Upper lobe of left lung (tissue), 6 donors: ENCODE results near the gene C19orf38. TPM values are rescaled to one million over a fixed set of nuclear protein-coding genes. Genes with fewer than 3 reads are reported as not detected.

Experiments
- ATAC-seq, 2 donors: fragments of 200-7000 bp; cut with Tn5 transposase; one replicate each; pipeline ENCODE4 v1.9.1; 2022; ENCODE audit warnings: mild to moderate bottlenecking in 2 of 2, moderate library complexity in 2 of 2; ENCODE audit not compliant: low FRiP score in 2 of 2
- DNase-seq, 2 donors: peaks; one replicate each; pipeline ENCODE4 v3.0.0-alpha.2; 2019 to 2020
- H3K27ac ChIP-seq, 4 donors: fragments of 200-600 bp; sonication (generic); one replicate each; pipeline ENCODE4 v1.5.1; 2016 to 2019
- H3K27me3 ChIP-seq, 4 donors: fragments of 200-600 bp; sonication (generic); one replicate each; pipeline ENCODE4 v1.5.1; 2017 to 2019
- H3K36me3 ChIP-seq, 4 donors: fragments of 200-600 bp; sonication (generic); one replicate each; pipeline ENCODE4 v1.5.1; 2016 to 2019
- H3K4me1 ChIP-seq, 4 donors: fragments of 200-600 bp; sonication (generic); one replicate each; pipeline ENCODE4 v1.5.1; 2018 to 2019
- H3K4me3 ChIP-seq, 4 donors: fragments of 200-600 bp; sonication (generic); one replicate each; pipeline ENCODE4 v1.5.1; 2017 to 2019; ENCODE audit warnings: mild to moderate bottlenecking in 2 of 4, moderate library complexity in 1 of 4
- H3K9me3 ChIP-seq, 4 donors: fragments of 200-600 bp; sonication (generic); one replicate each; pipeline ENCODE4 v1.5.1; 2018 to 2019
- EP300 ChIP-seq, 4 donors: sonication (generic); formaldehyde crosslinking; IDR thresholded peaks; one replicate each; pipeline ENCODE4 v1.5.1; 2017; ENCODE audit warnings: antibody characterized with exemption in 4 of 4, control low read depth in 2 of 4
- POLR2A ChIP-seq, 4 donors: fragments of 450-650 bp; IDR thresholded peaks; one replicate each; pipeline ENCODE4 v1.5.1; 2016 to 2017; ENCODE audit warnings: antibody characterized with exemption in 4 of 4, mild to moderate bottlenecking in 2 of 4
- POLR2AphosphoS5 ChIP-seq, 2 donors: sonication (generic); formaldehyde crosslinking; IDR thresholded peaks; one replicate each; pipeline ENCODE4 v1.5.1; 2017; ENCODE audit warnings: antibody characterized with exemption in 2 of 2
- WGBS, 2 donors: methylation state at CpG; one replicate each; pipeline ENCODE4 v1.1.5; 2017 to 2018; 5-methylcytosine and 5-hydroxymethylcytosine counted together
- total RNA-seq, 6 donors: library from RNA; depleted of rRNA in 4 of 6; stranded (reverse); fragments of >200 nt in 4 of 6; gene quantifications; one replicate each; pipeline versions ENCODE4 v1.1.0 to v1.2.1, GENCODE V29; 2016 to 2021
- TF ChIP-seq, protein P1 (sequence below), 6 experiments: fragments of 450-650 bp in 4 of 6; fragments of 200-600 bp in 2 of 6; sonication (generic) in 2 of 6; IDR thresholded peaks; one replicate each; pipeline ENCODE4 v1.5.1; 2016 to 2019; ENCODE audit warnings: antibody characterized with exemption in 6 of 6
- donor health status: DM: no; HTN: no; CAD: no; lungs with moderate emphysema.
- donor health status: DM: no; HTN: yes; CAD: no; lungs with severe emphysema.

The C19orf38 gene
- total RNA-seq, 6 donors from 2014 or later, result 2.8 to 26.2 (median 6.8) TPM

DNA sequence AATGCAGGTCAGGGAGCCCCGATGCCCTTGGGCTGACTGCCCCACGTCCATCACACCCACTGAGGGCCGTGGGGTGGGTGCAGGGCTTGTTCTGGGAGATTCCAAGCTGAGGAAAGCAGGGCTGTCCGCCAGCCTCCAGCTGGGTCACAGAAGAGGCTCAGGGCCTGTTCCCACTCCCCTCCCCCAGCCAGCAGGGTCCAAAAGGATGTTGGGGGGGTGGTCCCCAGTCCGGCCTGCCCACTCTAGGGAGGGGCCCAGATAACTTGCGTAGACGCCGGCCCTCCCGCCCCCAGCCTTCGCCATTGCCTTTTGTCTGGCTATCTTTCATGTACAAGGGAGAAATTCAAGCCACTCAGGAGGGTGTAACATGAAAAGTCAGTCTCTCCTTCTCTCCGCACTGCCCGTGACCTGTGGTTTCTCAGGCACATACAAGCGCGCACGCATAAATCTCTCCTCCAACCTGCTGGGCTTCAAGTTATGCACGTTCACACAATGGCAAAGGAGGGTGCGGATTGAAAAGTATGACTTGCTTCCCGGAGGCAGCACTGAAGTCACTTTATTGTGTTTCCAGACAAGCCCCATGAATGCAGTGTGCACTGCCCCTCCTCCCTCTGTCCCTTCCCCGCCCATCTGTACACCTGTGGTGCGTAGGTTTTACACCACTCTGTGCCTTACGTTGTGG lies 43.3 kb downstream of the C19orf38 start:
- Histone ChIP-seq H3K27ac (peak overlapping the region in 1 of 4 donors; percentile 40), H3K4me1 (peaks cover 3 to 14% (median 11%) of the 10 kb centered on the region in 4 donors), H3K36me3 (no peaks in the 10 kb centered on the region), H3K27me3 (no peaks in the 10 kb centered on the region), H3K9me3 (no peaks in the 10 kb centered on the region), H3K4me3 (no peak overlapping the region)
- 76 to 78% methylated on average over 17 to 21 of the region's 21 CpGs for WGBS, 2 donors
- peak in 1 of 2 donors; percentile 75 for DNase-seq
- ATAC-seq, result peak in 1 of 2 donors; percentile 27
- TF ChIP-seq, protein P1, sequence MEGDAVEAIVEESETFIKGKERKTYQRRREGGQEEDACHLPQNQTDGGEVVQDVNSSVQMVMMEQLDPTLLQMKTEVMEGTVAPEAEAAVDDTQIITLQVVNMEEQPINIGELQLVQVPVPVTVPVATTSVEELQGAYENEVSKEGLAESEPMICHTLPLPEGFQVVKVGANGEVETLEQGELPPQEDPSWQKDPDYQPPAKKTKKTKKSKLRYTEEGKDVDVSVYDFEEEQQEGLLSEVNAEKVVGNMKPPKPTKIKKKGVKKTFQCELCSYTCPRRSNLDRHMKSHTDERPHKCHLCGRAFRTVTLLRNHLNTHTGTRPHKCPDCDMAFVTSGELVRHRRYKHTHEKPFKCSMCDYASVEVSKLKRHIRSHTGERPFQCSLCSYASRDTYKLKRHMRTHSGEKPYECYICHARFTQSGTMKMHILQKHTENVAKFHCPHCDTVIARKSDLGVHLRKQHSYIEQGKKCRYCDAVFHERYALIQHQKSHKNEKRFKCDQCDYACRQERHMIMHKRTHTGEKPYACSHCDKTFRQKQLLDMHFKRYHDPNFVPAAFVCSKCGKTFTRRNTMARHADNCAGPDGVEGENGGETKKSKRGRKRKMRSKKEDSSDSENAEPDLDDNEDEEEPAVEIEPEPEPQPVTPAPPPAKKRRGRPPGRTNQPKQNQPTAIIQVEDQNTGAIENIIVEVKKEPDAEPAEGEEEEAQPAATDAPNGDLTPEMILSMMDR (IDR thresholded peaks at IDR 0.05), result no peak
- TF ChIP-seq EP300 (IDR thresholded peaks at IDR 0.05) (no peak), POLR2A (IDR thresholded peaks at IDR 0.05) (no peak), POLR2AphosphoS5 (IDR thresholded peaks at IDR 0.05) (no peak)

DNA sequence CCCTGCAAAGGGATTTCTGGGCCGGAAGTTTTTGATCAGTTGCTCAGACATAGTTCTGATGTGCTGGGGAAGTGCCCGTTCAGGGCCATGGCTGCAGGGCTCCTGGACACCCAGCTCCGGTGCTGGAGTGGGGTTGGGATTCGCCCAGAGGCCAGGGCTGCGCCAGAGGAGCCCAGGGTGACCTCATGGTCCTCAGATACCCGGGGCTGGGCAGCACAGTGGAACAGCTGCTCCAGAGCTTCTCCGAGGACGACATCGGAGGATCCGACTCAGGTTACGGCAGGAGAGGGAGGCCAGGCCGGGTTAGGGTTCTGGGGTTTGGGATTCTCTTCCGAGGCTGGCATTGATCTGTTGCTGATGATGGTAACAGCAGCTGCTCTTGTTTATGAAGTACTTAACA lies 44.0 kb downstream of the C19orf38 start:
- Histone ChIP-seq H3K27me3 (no peaks in the 10 kb centered on the region), H3K9me3 (no peaks in the 10 kb centered on the region), H3K36me3 (no peaks in the 10 kb centered on the region), H3K27ac (no peak overlapping the region), H3K4me3 (no peak overlapping the region), H3K4me1 (peaks cover 9 to 18% (median 16%) of the 10 kb centered on the region in 4 donors)
- ATAC-seq (no peak), DNase-seq (no peak)
- WGBS, 2 donors, result 88 to 100% methylated on average over 4 to 13 of the region's 13 CpGs
- TF ChIP-seq POLR2A (IDR thresholded peaks at IDR 0.05), result no peak
- no peak for TF ChIP-seq POLR2AphosphoS5 (IDR thresholded peaks at IDR 0.05)
- TF ChIP-seq, protein P1 (IDR thresholded peaks at IDR 0.05), result no peak
- TF ChIP-seq EP300 (IDR thresholded peaks at IDR 0.05), result no peak

DNA sequence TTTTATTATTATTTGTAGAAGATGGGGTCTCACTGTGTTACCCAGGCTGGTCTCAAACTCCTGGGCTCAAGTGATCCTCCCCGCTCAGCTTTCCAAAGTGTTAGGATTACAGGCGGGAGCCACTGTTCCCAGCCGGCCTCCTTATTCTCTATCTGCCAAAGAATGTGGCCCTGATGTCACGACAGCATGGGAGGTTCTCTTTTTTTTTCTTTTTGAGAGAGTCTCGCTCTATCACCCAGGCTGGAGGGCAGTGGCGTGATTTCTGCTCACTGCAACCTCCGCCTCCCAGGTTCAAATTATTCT lies 46.6 kb downstream of the C19orf38 start:
- TF ChIP-seq, protein P1 (IDR thresholded peaks at IDR 0.05), result no peak
- TF ChIP-seq EP300 (IDR thresholded peaks at IDR 0.05) (no peak), POLR2A (IDR thresholded peaks at IDR 0.05) (no peak)
- ATAC-seq (no peak), DNase-seq (no peak)
- no peak overlapping the region for H3K4me3 ChIP-seq
- H3K36me3 ChIP-seq, result no peaks in the 10 kb centered on the region
- 93 to 96% methylated on average over 7 of the region's 7 CpGs for WGBS, 2 donors
- H3K4me1 ChIP-seq, result peaks cover 9 to 23% (median 21%) of the 10 kb centered on the region in 4 donors
- no peaks in the 10 kb centered on the region for H3K9me3 ChIP-seq
- H3K27ac ChIP-seq, result no peak overlapping the region
- no peaks in the 10 kb centered on the region for H3K27me3 ChIP-seq

DNA sequence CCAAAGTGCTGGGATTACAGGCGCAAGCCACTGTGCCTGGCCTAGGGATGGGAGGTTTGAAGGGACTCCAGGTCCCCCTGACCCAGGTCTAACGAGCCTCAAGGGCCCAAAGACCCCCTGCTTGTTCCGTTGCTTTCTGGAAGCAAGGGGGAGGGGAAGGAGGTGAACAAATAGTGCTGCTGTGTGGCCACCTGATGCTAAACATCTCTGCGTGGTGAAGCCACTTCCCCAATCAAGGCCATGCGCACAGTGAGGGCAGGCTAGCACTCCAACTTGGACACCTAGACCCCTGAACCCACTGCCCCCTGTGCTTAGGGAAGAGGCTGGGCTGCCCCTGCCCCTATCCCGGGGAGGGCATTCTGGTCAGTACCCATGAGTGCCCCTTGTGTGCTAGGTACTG lies 47.1 kb downstream of the C19orf38 start:
- 64 to 77% methylated on average over 2 to 6 of the region's 6 CpGs for WGBS, 2 donors

More for the DNA sequence above, 47.1 kb downstream of the C19orf38 start:
- no peak for DNase-seq
- Histone ChIP-seq H3K4me1 (peaks cover 9 to 23% (median 21%) of the 10 kb centered on the region in 4 donors), H3K9me3 (no peaks in the 10 kb centered on the region), H3K36me3 (no peaks in the 10 kb centered on the region), H3K4me3 (no peak overlapping the region), H3K27me3 (no peaks in the 10 kb centered on the region), H3K27ac (no peak overlapping the region)
- TF ChIP-seq EP300 (IDR thresholded peaks at IDR 0.05) (no peak), POLR2A (IDR thresholded peaks at IDR 0.05) (no peak), POLR2AphosphoS5 (IDR thresholded peaks at IDR 0.05) (no peak)
- TF ChIP-seq, protein P1 (IDR thresholded peaks at IDR 0.05), result no peak
- ATAC-seq, result no peak
